Measurements from ENCODE around the gene ZNF654. TPM values are rescaled to one million over a fixed set of nuclear protein-coding genes. Genes with fewer than 3 reads are reported as not detected.

ZNF654 gene
- total RNA-seq, 1 experiment from 2014 or later: 7.0 TPM

GRCh38 chr3:88090681-88091080, 31.6 kb downstream of the ZNF654 start:
- H3K9me2 ChIP-seq (ENCODE audit: insufficient read depth): no peaks in the 10 kb centered on the region
- no peak overlapping the region for H3K9ac ChIP-seq (ENCODE audit: low read length)
- TF ChIP-seq POLR2AphosphoS5 (IDR thresholded peaks at IDR 0.05; ENCODE audit: low read depth, low read length) (no peak), EGR1 (IDR thresholded peaks at IDR 0.05; ENCODE audit: low read depth) (no peak), ZNF274 (IDR thresholded peaks at IDR 0.05; ENCODE audit: low read depth, low read length) (no peak), SP1 (IDR thresholded peaks at IDR 0.05; ENCODE audit: low read depth) (no peak), JUND (IDR thresholded peaks at IDR 0.05) (no peak), RAD21 (IDR thresholded peaks at IDR 0.05; ENCODE audit: low read depth) (no peak), ATF3 (IDR thresholded peaks at IDR 0.05) (no peak), CEBPB (IDR thresholded peaks at IDR 0.05; ENCODE audit: low read depth) (no peak), POLR2A (IDR thresholded peaks at IDR 0.05; ENCODE audit: borderline replicate concordance, extremely low read depth, insufficient read depth, insufficient read length) (no peak), MAX (IDR thresholded peaks at IDR 0.05) (no peak), ZBTB33 (IDR thresholded peaks at IDR 0.05; ENCODE audit: extremely low read depth, insufficient replicate concordance, low read length) (no peak), ZFX (IDR thresholded peaks at IDR 0.05) (no peak), EZH2phosphoT487 (IDR thresholded peaks at IDR 0.05; ENCODE audit: borderline replicate concordance) (no peak)
- peaks cover 9% of the 10 kb centered on the region for H3K79me2 ChIP-seq (ENCODE audit: insufficient read depth, low read length)
- no TSS peak for BruUV-seq (replicated peaks)
- ChIA-PET CTCF (no interaction called here), POLR2A (no interaction called here), RAD21 (ENCODE audit: low non-redundant PET in 1 of 2, low total read pairs in 2 of 2, uncharacterized antibody in 2 of 2, unreplicated experiment in 2 of 2) (no interaction called here)
- intact Hi-C loops (cut with micrococcal nuclease): no loop called here
- no peaks in the 10 kb centered on the region for H3K4me1 ChIP-seq (ENCODE audit: control insufficient read depth in 1 of 2, insufficient read depth in 2 of 2, low read length in 2 of 2)
- no peak overlapping the region for H3K4me3 ChIP-seq (replicated peaks in 1 of 2; ENCODE audit: low read depth in 1 of 2, low read length in 2 of 2)
- no peak overlapping the region for H3K27ac ChIP-seq (ENCODE audit: low read depth, low read length)
- DNase-seq (ENCODE audit: low read depth, low spot score) (no peak), ATAC-seq (no peak)
- no peaks in the 10 kb centered on the region for H3K9me3 ChIP-seq (ENCODE audit: control insufficient read depth in 1 of 2, insufficient read depth in 1 of 2, low read depth in 1 of 2, low read length in 2 of 2)
- H3K27me3 ChIP-seq (ENCODE audit: insufficient read depth, low read length): no peaks in the 10 kb centered on the region
- H2AFZ ChIP-seq (ENCODE audit: low read depth, low read length, poor library complexity, severe bottlenecking): no peak overlapping the region
- H3K36me3 ChIP-seq (ENCODE audit: control insufficient read depth in 1 of 2, insufficient read depth in 2 of 2, low read length in 2 of 2): no peaks in the 10 kb centered on the region; a peak in 1 of 4 replicates
- H4K20me1 ChIP-seq (ENCODE audit: insufficient read depth): 0 out of 2 replicates have a peak, but pooled peaks cover 4% of the 10 kb centered on the region
- H3K4me2 ChIP-seq (ENCODE audit: low read length): no peak overlapping the region

Measured in HCT116 (cell line).